DND-41 (cell line): ENCODE data around the gene SLC25A22.

Experiments used
- ATAC-seq: fragments of 200-7000 bp; cut with Tn5 transposase; 3 replicates; pipeline ENCODE4 v1.9.1; 2021; ENCODE audit warnings: low read depth; ENCODE audit not compliant: insufficient read depth
- DNase-seq: peaks from one replicate; pipeline ENCODE4 v3.0.0-alpha.2; 2020
- H2AFZ ChIP-seq: 2 replicates; pipeline ENCODE4 v1.6.0; 2012; ENCODE audit warnings: low read depth, low read length
- H3K27ac ChIP-seq: 2 replicates; pipeline ENCODE4 v1.5.1; 2012; ENCODE audit warnings: low read length, inconsistent platforms
- H3K27me3 ChIP-seq: fragments of 200-600 bp; sonication (generic); 2 replicates; pipeline ENCODE4 v1.6.0; 2012; ENCODE audit warnings: low read length, mild to moderate bottlenecking, inconsistent platforms; ENCODE audit not compliant: insufficient read depth, poor library complexity
- H3K36me3 ChIP-seq: 2 replicates; pipeline ENCODE4 v1.5.1; 2012; ENCODE audit warnings: low read length, inconsistent platforms; ENCODE audit not compliant: insufficient read depth
- H3K4me1 ChIP-seq: 2 replicates; pipeline ENCODE4 v1.5.1; 2012; ENCODE audit warnings: mild to moderate bottlenecking, low read length; ENCODE audit not compliant: insufficient read depth
- H3K4me2 ChIP-seq: 2 replicates; pipeline ENCODE4 v1.6.0; 2012; ENCODE audit warnings: mild to moderate bottlenecking, moderate library complexity, low read length, inconsistent platforms; ENCODE audit not compliant: insufficient read depth
- H3K4me3 ChIP-seq, 2 experiments: fragments of 200-600 bp in 1 of 2; shearing (Covaris generic) in 1 of 2; 2 replicates each; pipeline ENCODE4 v1.5.1; 2012 to 2016; ENCODE audit warnings: inconsistent platforms in 2 of 2, low read length in 2 of 2, mild to moderate bottlenecking in 2 of 2, low read depth in 1 of 2, moderate library complexity in 1 of 2
- H3K79me2 ChIP-seq: 2 replicates; pipeline ENCODE4 v1.6.0; 2012; ENCODE audit warnings: low read length, inconsistent platforms; ENCODE audit not compliant: insufficient read depth
- H3K9ac ChIP-seq: 2 replicates; pipeline ENCODE4 v1.6.0; 2012; ENCODE audit warnings: low read depth, mild to moderate bottlenecking, inconsistent platforms, low read length, moderate library complexity
- H3K9me3 ChIP-seq: 2 replicates; pipeline ENCODE4 v1.5.1; 2012; ENCODE audit warnings: low read length, moderate library complexity, mild to moderate bottlenecking, inconsistent platforms; ENCODE audit not compliant: insufficient read depth, severe bottlenecking
- H4K20me1 ChIP-seq: 2 replicates; pipeline ENCODE4 v1.6.0; 2012; ENCODE audit warnings: low read length; ENCODE audit not compliant: insufficient read depth
- CTCF ChIP-seq: IDR thresholded peaks from 2 replicates; pipeline ENCODE4 v1.5.1; 2012; ENCODE audit warnings: borderline replicate concordance, low read length, moderate library complexity, mild to moderate bottlenecking; ENCODE audit not compliant: poor library complexity, severe bottlenecking; ENCODE audit errors: extremely low read depth
- EZH2 ChIP-seq: IDR thresholded peaks from 3 replicates; pipeline ENCODE4 v1.6.1; 2012; ENCODE audit warnings: borderline replicate concordance, low read depth, mild to moderate bottlenecking, moderate library complexity, low read length, inconsistent platforms; ENCODE audit not compliant: severe bottlenecking

Gene SLC25A22

GRCh38 chr11:767238-767637, 30.8 kb downstream of the SLC25A22 start:
- H3K9me3 ChIP-seq: no peaks in the 10 kb centered on the region
- no peak overlapping the region for H3K4me2 ChIP-seq
- H3K4me3 ChIP-seq: no peak overlapping the region
- no peak overlapping the region for H3K9ac ChIP-seq
- H3K27me3 ChIP-seq: no peaks in the 10 kb centered on the region
- no peak for ATAC-seq
- no peak overlapping the region for H2AFZ ChIP-seq
- no peak for DNase-seq
- peaks cover 15% of the 10 kb centered on the region for H3K79me2 ChIP-seq
- peaks cover 68% of the 10 kb centered on the region for H4K20me1 ChIP-seq
- H3K36me3 ChIP-seq: peaks cover 83% of the 10 kb centered on the region
- TF ChIP-seq CTCF: no peak
- TF ChIP-seq EZH2: no peak
- H3K27ac ChIP-seq: no peak overlapping the region
- H3K4me1 ChIP-seq: no peaks in the 10 kb centered on the region

GRCh38 chr11:766936-767210, 31.2 kb downstream of the SLC25A22 start:
- TF ChIP-seq CTCF (no peak), EZH2 (no peak)
- Histone ChIP-seq H3K9ac (no peak overlapping the region), H3K27ac (no peak overlapping the region), H2AFZ (no peak overlapping the region), H3K36me3 (peaks cover 81% of the 10 kb centered on the region), H3K79me2 (peaks cover 12% of the 10 kb centered on the region), H3K27me3 (no peaks in the 10 kb centered on the region), H3K4me2 (no peak overlapping the region), H3K4me3 (no peak overlapping the region), H4K20me1 (peaks cover 65% of the 10 kb centered on the region), H3K4me1 (no peaks in the 10 kb centered on the region), H3K9me3 (no peaks in the 10 kb centered on the region)
- DNase-seq: no peak
- ATAC-seq: no peak

GRCh38 chr11:766106-766935, 31.8 kb downstream of the SLC25A22 start:
- peaks cover 81% of the 10 kb centered on the region for H3K36me3 ChIP-seq
- no peaks in the 10 kb centered on the region for H3K27me3 ChIP-seq
- DNase-seq (no peak), ATAC-seq (no peak)
- no peak overlapping the region for H3K4me2 ChIP-seq
- H4K20me1 ChIP-seq: peaks cover 60% of the 10 kb centered on the region
- H3K9me3 ChIP-seq: no peaks in the 10 kb centered on the region
- no peak overlapping the region for H2AFZ ChIP-seq
- H3K4me1 ChIP-seq: no peaks in the 10 kb centered on the region
- H3K79me2 ChIP-seq: peaks cover 7% of the 10 kb centered on the region
- H3K4me3 ChIP-seq: no peak overlapping the region
- no peak overlapping the region for H3K9ac ChIP-seq
- H3K27ac ChIP-seq: no peak overlapping the region
- TF ChIP-seq EZH2 (no peak), CTCF (no peak)
